ENCODE measurements around the gene CASTOR1. TPM values are rescaled to one million over a fixed set of nuclear protein-coding genes. Genes with fewer than 3 reads are reported as not detected.

Gene CASTOR1
- total and polyA plus RNA-seq, 2 donors (not counting 3 experiments of a cell fraction or from before 2014, with no cell fraction given), result 8.1 to 26.8 TPM

- H3K36me3 ChIP-seq (ENCODE audit: control insufficient read depth in 2 of 2, extremely low read depth in 1 of 2, insufficient read depth in 2 of 2, low read length in 2 of 2), result peaks cover 32 to 58% of the 10 kb centered on the region in 2 experiments
- dilution Hi-C loops (cut with MboI; ENCODE audit: extremely low pct_ligation_motif_present, low sequenced_read_pairs) (no loop called here), intact Hi-C loops (cut with micrococcal nuclease) (no loop called here)
- FAIRE-seq (no peak), DNase-seq (ENCODE audit: low read depth, low spot score) (no peak)
- no peak for TF ChIP-seq POLR2AphosphoS5 (IDR thresholded peaks at IDR 0.05; ENCODE audit: insufficient read depth, low read depth, low read length)
- TF ChIP-seq, protein P1, sequence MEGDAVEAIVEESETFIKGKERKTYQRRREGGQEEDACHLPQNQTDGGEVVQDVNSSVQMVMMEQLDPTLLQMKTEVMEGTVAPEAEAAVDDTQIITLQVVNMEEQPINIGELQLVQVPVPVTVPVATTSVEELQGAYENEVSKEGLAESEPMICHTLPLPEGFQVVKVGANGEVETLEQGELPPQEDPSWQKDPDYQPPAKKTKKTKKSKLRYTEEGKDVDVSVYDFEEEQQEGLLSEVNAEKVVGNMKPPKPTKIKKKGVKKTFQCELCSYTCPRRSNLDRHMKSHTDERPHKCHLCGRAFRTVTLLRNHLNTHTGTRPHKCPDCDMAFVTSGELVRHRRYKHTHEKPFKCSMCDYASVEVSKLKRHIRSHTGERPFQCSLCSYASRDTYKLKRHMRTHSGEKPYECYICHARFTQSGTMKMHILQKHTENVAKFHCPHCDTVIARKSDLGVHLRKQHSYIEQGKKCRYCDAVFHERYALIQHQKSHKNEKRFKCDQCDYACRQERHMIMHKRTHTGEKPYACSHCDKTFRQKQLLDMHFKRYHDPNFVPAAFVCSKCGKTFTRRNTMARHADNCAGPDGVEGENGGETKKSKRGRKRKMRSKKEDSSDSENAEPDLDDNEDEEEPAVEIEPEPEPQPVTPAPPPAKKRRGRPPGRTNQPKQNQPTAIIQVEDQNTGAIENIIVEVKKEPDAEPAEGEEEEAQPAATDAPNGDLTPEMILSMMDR (IDR thresholded peaks at IDR 0.05; ENCODE audit: extremely low read depth in 1 of 2, insufficient read depth in 1 of 2, low read depth in 1 of 2, low read length in 2 of 2), result no peak
- TF ChIP-seq MYC (IDR thresholded peaks at IDR 0.05; ENCODE audit: low read depth, low read length), result no peak
- TF ChIP-seq, protein P2, sequence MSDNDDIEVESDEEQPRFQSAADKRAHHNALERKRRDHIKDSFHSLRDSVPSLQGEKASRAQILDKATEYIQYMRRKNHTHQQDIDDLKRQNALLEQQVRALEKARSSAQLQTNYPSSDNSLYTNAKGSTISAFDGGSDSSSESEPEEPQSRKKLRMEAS (IDR thresholded peaks at IDR 0.05; ENCODE audit: insufficient read depth, insufficient read length), result no peak
- no peak for TF ChIP-seq EZH2 (IDR thresholded peaks at IDR 0.05; ENCODE audit: borderline replicate concordance, low read depth, low read length, severe bottlenecking)
- TF ChIP-seq JUN (IDR thresholded peaks at IDR 0.05; ENCODE audit: borderline replicate concordance, insufficient read depth, insufficient read length, low read depth), result no peak
- no peak for TF ChIP-seq FOS (IDR thresholded peaks at IDR 0.05; ENCODE audit: borderline replicate concordance, insufficient read depth, low read length)
- no peak overlapping the region for H3K4me3 ChIP-seq (replicated peaks in 1 of 3; ENCODE audit: insufficient read depth in 1 of 3, low read depth in 1 of 3, low read length in 3 of 3)
- no peaks in the 10 kb centered on the region for H3K27me3 ChIP-seq (ENCODE audit: control insufficient read depth in 2 of 2, insufficient read depth in 2 of 2, low read length in 2 of 2)
- CTCF ChIA-PET, result interaction anchor here (14.7 kb wide), 1 partner anchor 45 kb away, joined by 164 read pairs; the partner anchor contains the start of gene CASTOR1
- no peak overlapping the region for H3K9ac ChIP-seq (replicated peaks; ENCODE audit: extremely low read depth, insufficient read depth, low read length)
- H3K27ac ChIP-seq (ENCODE audit: insufficient read depth, low read depth, low read length), result no peak overlapping the region
- no peak overlapping the region for H3K4me2 ChIP-seq (ENCODE audit: insufficient read depth, low read length)
- no TSS peak for BruUV-seq (replicated peaks)
- no peak overlapping the region for H2AFZ ChIP-seq (ENCODE audit: low read depth, low read length)
- H3K4me1 ChIP-seq (ENCODE audit: control insufficient read depth, extremely low read depth, insufficient read depth, low read length), result no peaks in the 10 kb centered on the region
- no peaks in the 10 kb centered on the region for H3K79me2 ChIP-seq (ENCODE audit: control insufficient read depth, insufficient read depth, low read length)
- H3K9me3 ChIP-seq (replicated peaks; ENCODE audit: control insufficient read depth, insufficient read depth, low read length), result no peaks in the 10 kb centered on the region
- no peaks in the 10 kb centered on the region for H3K9me1 ChIP-seq (replicated peaks; ENCODE audit: control insufficient read depth, extremely low read depth, insufficient read depth, low read length)
- no peaks in the 10 kb centered on the region for H4K20me1 ChIP-seq (replicated peaks; ENCODE audit: control insufficient read depth, extremely low read depth, insufficient read depth, low read length)
- POLR2A ChIA-PET, result no interaction called here
These were observed 44.4 kb upstream of the CASTOR1 start for GRCh38 chr22:30333707-30334087.

Measured in endothelial cell of umbilical vein (primary cell).